Lower leg skin (tissue), 3 donors: ENCODE data around the gene MEF2C.

ENCODE experiments used
- POLR2A ChIP-seq, 2 donors: fragments of 450-650 bp; IDR thresholded peaks; one replicate each; pipeline ENCODE4 v1.6.1; 2016 to 2017; ENCODE audit warnings: antibody characterized with exemption in 2 of 2, mild to moderate bottlenecking in 1 of 2, moderate library complexity in 1 of 2
- TF ChIP-seq, protein P1 (sequence below), 3 donors: fragments of 450-650 bp; IDR thresholded peaks; one replicate each; pipeline ENCODE4 v1.5.1; 2016; ENCODE audit warnings: antibody characterized with exemption in 3 of 3, mild to moderate bottlenecking in 3 of 3, moderate library complexity in 2 of 3

DNA sequence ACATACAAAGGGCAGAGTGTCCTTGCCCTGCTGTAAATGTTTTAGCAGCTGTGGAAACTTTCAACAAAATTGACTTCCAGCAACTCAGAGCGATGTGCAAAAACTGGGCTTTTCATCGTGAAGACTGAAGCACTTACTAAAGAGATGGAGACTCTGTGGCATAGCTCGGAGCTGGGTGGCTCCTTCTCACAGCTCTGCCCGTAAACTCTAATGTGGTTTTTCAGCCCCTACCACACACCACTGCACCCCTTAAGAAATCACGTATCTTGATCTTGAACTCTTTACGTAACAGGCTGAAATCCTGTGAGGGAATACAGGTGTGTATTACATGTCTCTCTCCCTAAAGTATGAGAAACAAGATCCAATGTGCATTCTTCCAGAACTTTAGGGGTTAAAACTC, 124.4 kb downstream of the MEF2C start:
- TF ChIP-seq, protein P1, sequence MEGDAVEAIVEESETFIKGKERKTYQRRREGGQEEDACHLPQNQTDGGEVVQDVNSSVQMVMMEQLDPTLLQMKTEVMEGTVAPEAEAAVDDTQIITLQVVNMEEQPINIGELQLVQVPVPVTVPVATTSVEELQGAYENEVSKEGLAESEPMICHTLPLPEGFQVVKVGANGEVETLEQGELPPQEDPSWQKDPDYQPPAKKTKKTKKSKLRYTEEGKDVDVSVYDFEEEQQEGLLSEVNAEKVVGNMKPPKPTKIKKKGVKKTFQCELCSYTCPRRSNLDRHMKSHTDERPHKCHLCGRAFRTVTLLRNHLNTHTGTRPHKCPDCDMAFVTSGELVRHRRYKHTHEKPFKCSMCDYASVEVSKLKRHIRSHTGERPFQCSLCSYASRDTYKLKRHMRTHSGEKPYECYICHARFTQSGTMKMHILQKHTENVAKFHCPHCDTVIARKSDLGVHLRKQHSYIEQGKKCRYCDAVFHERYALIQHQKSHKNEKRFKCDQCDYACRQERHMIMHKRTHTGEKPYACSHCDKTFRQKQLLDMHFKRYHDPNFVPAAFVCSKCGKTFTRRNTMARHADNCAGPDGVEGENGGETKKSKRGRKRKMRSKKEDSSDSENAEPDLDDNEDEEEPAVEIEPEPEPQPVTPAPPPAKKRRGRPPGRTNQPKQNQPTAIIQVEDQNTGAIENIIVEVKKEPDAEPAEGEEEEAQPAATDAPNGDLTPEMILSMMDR (IDR thresholded peaks at IDR 0.05) = no peak
- no peak for TF ChIP-seq POLR2A (IDR thresholded peaks at IDR 0.05)
